Caki2 (cell line): ENCODE results near the gene ASIC2. TPM values are rescaled to one million over a fixed set of nuclear protein-coding genes. Genes with fewer than 3 reads are reported as not detected.
"Not testable (repeated sequence)": the region's sequence is repeated elsewhere in the genome, so short reads cannot be mapped to it uniquely, and the experiment has no call there.

Experiments used
- DNase-seq: peaks from one replicate; pipeline ENCODE4 v3.0.0-alpha.2; 2015; ENCODE audit warnings: low read depth
- in situ Hi-C: cut with HindIII; loops from 2 replicates; pipeline ENCODE4 v1.10.0; 2016; ENCODE audit warnings: low sequenced_read_pairs, low pct_unique_long_range_greater_than_20kb, mixed read lengths
- total RNA-seq: library from RNA; depleted of rRNA; stranded (reverse); fragments of >200 nt; shearing (Covaris generic); gene quantifications from 2 replicates; pipeline ENCODE4 v1.2.3, GENCODE V29; 2014; ENCODE audit warnings: low replicate concordance

Gene ASIC2
- total RNA-seq, 1 experiment from 2014 or later = 2.4 TPM

GRCh38 chr17:32992321-32993033 lies 300.6 kb downstream of the ASIC2 start:
- in situ Hi-C loops = no loop called here
- DNase-seq = no peak

GRCh38 chr17:32988481-32989101 lies 304.5 kb downstream of the ASIC2 start:
- no peak for DNase-seq
- in situ Hi-C loops = no loop called here

- in situ Hi-C loops, DNase-seq: not testable (repeated sequence)
These were observed 305.2 kb downstream of the ASIC2 start for GRCh38 chr17:32987868-32988267.

GRCh38 chr17:32987453-32987805 lies 305.7 kb downstream of the ASIC2 start:
- DNase-seq, in situ Hi-C loops: not testable (repeated sequence)

- in situ Hi-C loops = no loop called here
These were observed 307.9 kb downstream of the ASIC2 start for GRCh38 chr17:32985050-32985756.

GRCh38 chr17:32981611-32982010 lies 311.5 kb downstream of the ASIC2 start:
- DNase-seq, in situ Hi-C loops: not testable (repeated sequence)

More at GRCh38 chr17:32985050-32985756, 307.9 kb downstream of the ASIC2 start:
- no peak for DNase-seq

GRCh38 chr17:32980230-32980629 lies 312.9 kb downstream of the ASIC2 start:
- in situ Hi-C loops = no loop called here
- no peak for DNase-seq

- no peak for DNase-seq
- in situ Hi-C loops = no loop called here
These were observed 316.5 kb downstream of the ASIC2 start for GRCh38 chr17:32976605-32977004.

- in situ Hi-C loops = no loop called here
- no peak for DNase-seq
These were observed 317.0 kb downstream of the ASIC2 start for GRCh38 chr17:32976131-32976530.

GRCh38 chr17:32971171-32971570 lies 321.9 kb downstream of the ASIC2 start:
- in situ Hi-C loops = no loop called here
- DNase-seq = no peak

GRCh38 chr17:32970281-32970680 lies 322.8 kb downstream of the ASIC2 start:
- in situ Hi-C loops = no loop called here
- DNase-seq = no peak

- DNase-seq, in situ Hi-C loops: not testable (repeated sequence)
These were observed 323.9 kb downstream of the ASIC2 start for GRCh38 chr17:32969231-32969630.

- in situ Hi-C loops = no loop called here
- DNase-seq = no peak
These were observed 328.6 kb downstream of the ASIC2 start for GRCh38 chr17:32964541-32964940.
